Right atrium auricular region (tissue), 2 donors: Measurements from ENCODE around the gene NOP14. TPM values are rescaled to one million over a fixed set of nuclear protein-coding genes. Genes with fewer than 3 reads are reported as not detected.
"Not testable (repeated sequence)": the region's sequence is repeated elsewhere in the genome, so short reads cannot be mapped to it uniquely, and the experiment has no call there.

Experiments
- DNase-seq: peaks from one replicate; pipeline ENCODE4 v3.0.0-alpha.2; 2019; ENCODE audit warnings: low spot score
- H3K27ac ChIP-seq, 2 donors: fragments of 200-600 bp; sonication (generic); 1 replicate in 1 of 2; 2 replicates in 1 of 2; pipeline ENCODE4 v1.5.1; 2016 to 2019
- H3K27me3 ChIP-seq, 2 donors: fragments of 200-600 bp; sonication (generic); one replicate each; pipeline versions ENCODE4 v1.5.1 to v1.6.0; 2017 to 2019
- H3K36me3 ChIP-seq: fragments of 200-600 bp; sonication (generic); one replicate; pipeline ENCODE4 v1.5.1; 2016
- H3K4me1 ChIP-seq, 2 donors: fragments of 200-600 bp; sonication (generic); one replicate each; pipeline versions ENCODE4 v1.5.1 to v1.6.0; 2017 to 2019
- H3K4me3 ChIP-seq, 2 donors: fragments of 200-600 bp; sonication (generic); 1 replicate in 1 of 2; 2 replicates in 1 of 2; pipeline ENCODE4 v1.5.1; 2017 to 2019; ENCODE audit warnings: mild to moderate bottlenecking in 1 of 2, moderate library complexity in 1 of 2
- H3K9me3 ChIP-seq, 2 donors: fragments of 200-600 bp; sonication (generic); one replicate each; pipeline ENCODE4 v1.5.1; 2019
- CTCF ChIP-seq, 2 donors: fragments of 200-600 bp; sonication (generic); IDR thresholded peaks; one replicate each; pipeline ENCODE4 v1.5.1; 2019; ENCODE audit warnings: antibody characterized with exemption in 2 of 2
- total RNA-seq, 2 donors: library from RNA; depleted of rRNA; stranded (reverse); fragments of >200 nt; gene quantifications; one replicate each; pipeline ENCODE4 v1.1.0, GENCODE V29; 2016

NOP14 gene
- total RNA-seq, 2 donors from 2014 or later, result 12.2 to 14.2 TPM

- H3K4me1 ChIP-seq, result no peaks in the 10 kb centered on the region
- no peaks in the 10 kb centered on the region for H3K36me3 ChIP-seq
- no peak overlapping the region for H3K4me3 ChIP-seq
- TF ChIP-seq CTCF (IDR thresholded peaks at IDR 0.05), result no peak
- H3K9me3 ChIP-seq, result no peaks in the 10 kb centered on the region
- no peaks in the 10 kb centered on the region for H3K27me3 ChIP-seq
- DNase-seq, result no peak
- no peak overlapping the region for H3K27ac ChIP-seq
Measured at GRCh38 chr4:3007724-3008123, 44.5 kb upstream of the NOP14 start.

DNA sequence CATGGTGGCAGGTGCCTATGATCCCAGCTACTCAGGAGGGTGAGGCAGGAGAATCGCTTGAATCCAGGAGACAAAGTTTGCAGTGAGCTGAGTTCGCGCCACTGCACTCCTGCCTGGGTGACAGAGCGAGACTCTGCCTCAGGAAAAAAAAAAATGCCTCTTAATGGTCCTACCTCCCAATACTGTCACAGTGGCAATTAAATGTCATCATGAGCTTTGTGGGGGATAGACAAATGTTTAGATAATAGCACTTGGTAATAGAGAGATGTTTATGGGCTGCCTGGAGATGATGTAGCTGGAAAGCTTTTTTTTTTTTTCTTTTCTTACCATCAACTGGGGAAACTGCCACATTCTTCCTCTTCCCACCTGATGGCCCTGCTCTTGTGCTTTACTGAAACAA, 33.2 kb upstream of the NOP14 start:
- Histone ChIP-seq H3K9me3 (no peaks in the 10 kb centered on the region), H3K4me3 (no peak overlapping the region), H3K4me1 (no peaks in the 10 kb centered on the region), H3K27ac (no peak overlapping the region), H3K36me3 (no peaks in the 10 kb centered on the region), H3K27me3 (no peaks in the 10 kb centered on the region)
- TF ChIP-seq CTCF (IDR thresholded peaks at IDR 0.05), result no peak
- no peak for DNase-seq

- TF ChIP-seq CTCF (IDR thresholded peaks at IDR 0.05), result no peak
- H3K4me1 ChIP-seq, result no peaks in the 10 kb centered on the region
- H3K36me3 ChIP-seq, result no peaks in the 10 kb centered on the region
Measured at GRCh38 chr4:2995546-2996265, 32.5 kb upstream of the NOP14 start.

DNA sequence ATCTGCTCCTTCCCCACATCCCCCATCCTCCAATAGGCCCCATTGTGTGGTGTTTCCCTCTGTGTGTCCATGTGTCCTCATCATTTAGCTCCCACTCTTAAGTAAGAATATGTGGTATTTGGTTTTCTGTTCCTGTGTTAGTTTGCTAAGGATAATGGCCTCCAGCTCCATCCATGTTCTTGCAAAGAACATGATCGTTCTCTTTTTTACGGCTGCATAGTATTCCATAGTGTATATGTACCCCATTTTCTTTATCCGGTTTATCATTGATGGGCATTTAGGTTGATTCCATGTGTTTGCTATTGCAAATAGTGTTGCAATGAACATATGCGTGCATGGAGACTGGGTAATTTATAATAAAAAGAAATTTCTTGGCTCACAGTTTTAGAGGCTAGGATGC, 31.7 kb upstream of the NOP14 start:
- no peak overlapping the region for H3K27ac ChIP-seq
- H3K9me3 ChIP-seq, result no peaks in the 10 kb centered on the region
- H3K27me3 ChIP-seq, result no peaks in the 10 kb centered on the region
- H3K4me3 ChIP-seq, result no peak overlapping the region
- H3K4me1 ChIP-seq, result no peaks in the 10 kb centered on the region
- no peaks in the 10 kb centered on the region for H3K36me3 ChIP-seq
- no peak for TF ChIP-seq CTCF (IDR thresholded peaks at IDR 0.05)
- DNase-seq, result no peak

More at GRCh38 chr4:2995546-2996265, 32.5 kb upstream of the NOP14 start:
- H3K27ac ChIP-seq, result no peak overlapping the region
- no peaks in the 10 kb centered on the region for H3K9me3 ChIP-seq
- H3K4me3 ChIP-seq, result no peak overlapping the region
- no peaks in the 10 kb centered on the region for H3K27me3 ChIP-seq
- no peak for DNase-seq

- TF ChIP-seq CTCF (IDR thresholded peaks at IDR 0.05), result no peak
- Histone ChIP-seq H3K27ac (no peak overlapping the region), H3K4me3 (no peak overlapping the region), H3K27me3 (no peaks in the 10 kb centered on the region), H3K9me3 (no peaks in the 10 kb centered on the region), H3K36me3 (no peaks in the 10 kb centered on the region), H3K4me1 (no peaks in the 10 kb centered on the region)
- DNase-seq, result no peak
Measured at GRCh38 chr4:2991243-2991642, 28.0 kb upstream of the NOP14 start.

- H3K27ac ChIP-seq, H3K4me3 ChIP-seq, H3K9me3 ChIP-seq, H3K4me1 ChIP-seq, DNase-seq, H3K27me3 ChIP-seq, H3K36me3 ChIP-seq: not testable (repeated sequence)
Measured at GRCh38 chr4:2983715-2984114, 20.5 kb upstream of the NOP14 start.
